Measurements from ENCODE around the gene SRGAP1.
"Not testable (repeated sequence)": the region's sequence is repeated elsewhere in the genome, so short reads cannot be mapped to it uniquely, and the experiment has no call there.

Gene SRGAP1

DNA sequence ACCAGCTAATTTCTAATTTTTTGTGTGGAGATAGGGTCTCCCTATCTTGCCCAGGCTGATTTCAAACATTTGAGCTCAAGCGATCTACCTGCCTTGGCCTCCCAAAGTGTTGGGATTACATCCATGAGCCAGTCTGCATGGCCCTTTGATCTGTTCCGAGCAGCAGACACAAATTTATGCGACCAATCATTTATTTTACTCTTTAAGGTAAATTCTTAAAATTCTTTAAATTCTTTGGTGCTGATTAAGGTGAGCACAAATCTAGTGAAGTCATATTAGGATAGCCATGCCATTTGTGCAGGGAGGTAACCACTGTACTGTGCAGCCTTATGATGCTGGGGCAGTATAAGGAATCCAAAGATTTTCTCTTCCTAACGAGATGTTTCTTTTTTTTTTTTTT, 135.7 kb downstream of the SRGAP1 start:
- DNase-seq: no peak

DNA sequence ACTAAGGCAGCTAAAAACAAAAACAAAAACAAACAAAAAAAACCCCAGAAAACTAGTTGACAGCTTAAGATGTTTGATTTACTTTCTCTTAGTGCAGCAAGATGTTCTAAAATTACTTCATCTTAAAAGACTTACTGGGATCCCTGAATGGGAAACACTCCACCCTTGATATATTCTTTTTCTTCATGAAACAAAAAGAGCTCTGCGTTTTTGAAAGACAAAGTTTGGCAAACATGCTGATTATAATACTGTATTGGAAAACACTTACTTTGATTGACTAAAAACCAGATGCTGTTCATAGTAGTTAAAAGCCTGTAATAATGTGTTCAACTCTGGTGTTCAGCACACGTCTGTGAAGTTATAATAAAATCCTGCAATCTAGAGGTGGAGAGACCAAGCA, 136.8 kb downstream of the SRGAP1 start:
- DNase-seq: no peak

DNA sequence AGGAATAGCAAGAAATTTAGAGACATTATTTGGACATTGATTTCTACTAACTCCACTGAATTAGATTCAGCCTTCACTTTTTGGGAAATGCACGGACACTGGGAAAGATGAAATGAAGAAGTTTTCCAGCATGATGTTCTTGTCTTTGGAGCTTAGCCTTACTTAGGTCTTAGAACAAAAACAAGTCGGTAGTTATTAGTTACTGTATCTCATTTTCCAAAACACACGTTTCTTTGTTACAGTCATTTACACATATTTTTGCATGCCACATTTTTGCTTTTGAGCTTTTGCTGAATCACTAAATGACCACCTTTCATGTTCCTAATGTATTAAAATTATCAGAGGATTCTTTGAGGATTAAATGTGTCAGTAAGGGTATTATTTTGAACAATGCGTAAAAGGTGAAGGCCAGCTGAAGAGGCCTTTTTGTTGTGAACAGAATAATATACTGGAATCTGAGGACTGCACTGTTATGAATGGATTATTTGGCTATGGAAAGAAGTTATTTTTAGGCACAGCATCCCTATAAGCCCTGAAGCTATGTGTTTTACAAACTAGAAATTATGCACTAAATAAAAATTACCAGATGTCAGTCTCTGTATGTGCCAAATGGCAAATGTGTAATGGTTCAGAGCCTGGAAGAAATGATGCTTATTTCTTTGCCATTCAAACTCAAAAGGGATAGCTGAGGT, 138.2 kb downstream of the SRGAP1 start:
- DNase-seq: no peak

DNA sequence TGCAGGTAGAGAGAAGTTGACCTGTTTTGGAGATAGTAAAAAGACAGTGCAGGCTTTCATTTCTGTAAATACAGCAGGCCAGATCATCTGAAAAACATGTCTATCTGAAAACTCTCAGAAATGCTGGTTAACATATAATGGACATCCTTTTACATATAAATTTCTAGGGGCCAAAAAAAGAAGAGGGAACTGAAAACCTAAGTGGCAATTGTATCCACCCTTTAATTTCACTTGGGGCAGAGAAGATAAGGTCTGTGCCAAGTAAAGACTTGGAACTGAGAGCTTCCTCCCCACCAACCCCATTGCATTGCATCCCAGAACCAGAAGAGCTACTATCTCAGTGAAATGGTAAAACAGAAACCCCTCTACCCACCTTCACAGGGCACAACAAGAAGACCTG, 141.0 kb downstream of the SRGAP1 start:
- no peak for DNase-seq

DNA sequence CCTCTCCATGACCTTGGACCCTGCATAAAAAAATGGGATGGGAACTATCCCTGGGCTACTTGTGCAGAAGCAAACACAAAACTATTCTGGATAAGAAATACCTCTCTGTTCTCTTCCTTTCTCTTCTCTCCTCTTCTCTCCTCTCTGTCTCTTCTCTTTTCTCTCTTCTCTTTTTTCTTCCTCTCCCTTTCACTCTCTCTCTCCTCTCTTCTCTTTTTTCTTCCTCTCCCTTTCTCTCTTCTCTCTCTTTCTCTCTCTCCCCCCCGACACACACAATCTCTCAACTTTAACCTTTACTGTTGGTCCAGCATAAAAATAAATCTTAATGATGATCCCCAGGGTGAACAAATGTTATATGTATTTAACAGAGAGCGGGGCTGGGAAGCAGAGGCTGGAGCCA, 141.4 kb downstream of the SRGAP1 start:
- no peak for DNase-seq

DNA sequence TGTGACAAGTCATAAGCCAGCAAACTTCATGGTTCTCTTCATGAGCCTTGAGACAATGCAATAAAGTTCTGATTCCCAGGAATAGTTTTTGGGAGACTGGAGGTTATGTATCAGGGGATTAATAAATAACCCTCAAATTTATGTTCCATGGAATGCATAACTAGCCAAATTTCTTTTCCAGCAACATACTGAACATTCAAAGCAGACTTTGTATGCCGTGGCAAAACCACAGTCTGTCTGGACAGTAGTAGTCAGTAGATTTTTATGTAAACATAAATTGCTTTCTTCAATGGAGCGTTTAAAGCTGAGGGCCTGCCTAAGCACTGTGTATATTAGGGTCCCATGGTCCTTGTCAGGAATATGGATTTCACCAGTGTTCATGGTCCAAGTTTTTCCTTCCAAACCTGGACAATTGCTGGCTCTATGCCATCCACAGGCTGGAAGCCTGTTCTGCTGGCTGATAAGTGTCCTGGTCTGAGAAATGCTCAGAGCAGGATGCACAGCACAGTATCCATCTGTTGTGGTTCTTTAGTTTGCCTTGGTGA, 144.9 kb downstream of the SRGAP1 start:
- no peak for DNase-seq

DNA sequence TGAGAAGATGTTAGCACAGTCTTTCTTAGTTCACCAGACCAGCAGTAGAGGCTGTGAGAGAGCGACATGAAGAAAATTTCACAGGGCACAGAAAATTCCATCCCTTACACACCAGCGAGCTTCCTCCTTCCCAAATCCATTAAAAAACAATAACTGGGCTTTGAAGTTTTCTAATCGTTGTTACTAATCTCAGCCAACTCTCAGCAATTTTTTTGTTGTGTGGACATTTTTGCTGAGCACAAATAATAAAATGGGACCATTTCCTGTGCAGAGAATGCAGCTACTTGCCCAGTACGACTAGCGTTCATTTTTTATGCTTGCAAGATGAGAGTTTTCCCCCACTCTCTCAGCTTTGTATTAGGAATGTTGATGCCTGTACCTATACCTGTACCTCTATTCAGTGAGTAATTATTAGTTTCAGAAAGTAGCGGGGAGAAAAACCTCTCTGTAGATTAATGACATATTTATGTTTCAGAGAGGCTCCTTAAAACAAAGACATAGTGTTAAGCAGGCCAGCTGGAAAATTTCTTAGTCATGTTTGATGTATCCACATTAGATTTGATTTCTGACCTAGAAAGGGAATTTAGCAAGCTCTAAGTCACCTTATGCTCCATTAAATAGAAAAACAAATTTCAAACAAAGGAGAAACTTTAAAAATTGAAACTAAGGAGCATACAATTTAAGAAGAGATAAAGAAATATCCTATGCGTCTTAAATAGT, 146.5 kb downstream of the SRGAP1 start:
- DNase-seq: no peak

DNA sequence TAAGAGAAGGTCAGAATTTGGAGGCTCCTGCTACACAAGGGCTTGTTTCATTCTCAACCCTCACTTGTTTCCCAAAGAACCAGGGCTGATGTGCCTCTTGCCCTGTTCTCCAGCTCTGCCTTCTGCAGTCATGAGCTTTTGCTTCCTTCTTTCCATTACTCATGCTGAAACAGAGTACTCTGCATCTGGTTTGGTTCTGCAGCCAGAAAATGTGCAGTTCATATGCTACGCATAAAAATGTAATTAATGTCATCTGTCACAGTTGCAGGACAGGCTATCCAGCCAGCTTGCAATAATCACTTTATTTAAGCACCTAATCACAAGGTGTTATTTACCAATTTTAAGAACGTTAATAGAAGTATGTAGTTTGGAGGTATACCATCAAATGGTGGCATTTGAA, 150.2 kb downstream of the SRGAP1 start:
- no peak for DNase-seq

DNA sequence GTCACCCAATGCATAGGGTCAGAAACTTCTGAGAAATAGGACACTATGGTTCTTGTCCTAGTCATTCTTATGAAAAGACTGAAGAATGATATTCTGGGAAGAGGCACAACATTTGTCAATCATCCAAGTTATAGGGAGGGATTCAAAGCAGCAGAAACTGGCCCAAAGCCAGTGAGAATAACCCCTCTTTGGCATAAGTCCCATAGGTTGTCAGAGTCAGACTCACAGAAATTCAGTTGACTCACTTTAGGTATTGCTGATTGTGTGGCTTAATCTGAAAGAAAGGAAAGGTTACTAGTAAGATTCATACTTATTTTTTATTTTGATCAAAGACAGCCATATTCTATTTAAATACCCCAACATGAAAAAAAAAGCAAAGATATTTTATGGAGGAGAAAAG, 151.0 kb downstream of the SRGAP1 start:
- DNase-seq: no peak

DNA sequence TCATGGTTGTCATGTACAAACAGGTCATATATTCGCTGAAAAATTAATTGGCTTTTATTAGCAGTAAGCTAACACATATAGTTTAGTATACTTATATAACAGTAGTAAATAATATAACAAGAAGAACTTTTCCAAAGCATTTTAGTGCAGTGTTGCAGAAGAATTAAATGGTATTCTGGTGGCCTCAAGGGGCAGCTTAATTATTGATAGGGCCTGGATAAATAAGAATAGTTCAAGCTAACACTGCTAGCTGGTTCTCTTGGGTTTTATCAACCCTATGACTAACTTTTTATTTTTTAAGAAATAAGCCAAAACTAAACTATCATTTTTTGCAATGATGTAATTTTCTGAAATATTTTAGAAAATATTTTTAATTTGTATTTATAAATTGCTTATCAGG, 152.1 kb downstream of the SRGAP1 start:
- DNase-seq: no peak

DNA sequence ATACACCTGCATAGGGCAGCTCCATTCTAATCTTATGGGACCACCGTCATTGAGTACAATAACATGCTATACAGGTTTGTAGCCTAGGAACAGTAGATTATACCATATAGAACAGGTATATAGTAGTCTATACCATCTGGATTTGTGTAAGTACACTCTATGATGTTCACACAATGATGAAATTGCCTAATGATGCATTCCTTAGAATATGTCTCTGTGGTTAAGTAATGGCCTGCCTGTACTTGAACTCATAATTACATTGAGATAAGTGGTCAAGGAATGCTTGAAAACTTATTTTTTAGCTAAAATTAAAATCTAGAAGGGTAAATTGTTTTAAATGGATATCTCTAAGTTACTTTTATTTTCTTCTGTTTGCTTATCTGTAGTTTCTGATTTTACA, 152.7 kb downstream of the SRGAP1 start:
- no peak for DNase-seq

DNA sequence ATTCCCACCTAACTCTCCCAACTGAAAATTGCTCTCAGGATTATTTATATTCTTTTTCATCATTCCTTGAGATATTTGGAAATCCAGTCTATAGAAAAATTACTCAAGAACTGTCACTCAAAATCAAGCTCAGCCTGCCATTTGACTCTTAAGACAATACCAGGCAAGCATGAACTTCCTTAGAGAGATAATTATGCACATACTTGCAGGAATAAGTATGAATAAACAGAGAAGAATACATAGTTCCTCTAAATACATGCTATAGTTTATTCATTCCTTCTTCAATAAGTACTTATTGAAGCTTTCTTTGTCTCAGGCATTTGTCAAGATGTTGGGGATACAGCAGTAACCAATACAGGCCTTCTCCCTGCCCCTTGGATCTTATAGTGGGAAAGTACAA, 154.1 kb downstream of the SRGAP1 start:
- DNase-seq: no peak

DNA sequence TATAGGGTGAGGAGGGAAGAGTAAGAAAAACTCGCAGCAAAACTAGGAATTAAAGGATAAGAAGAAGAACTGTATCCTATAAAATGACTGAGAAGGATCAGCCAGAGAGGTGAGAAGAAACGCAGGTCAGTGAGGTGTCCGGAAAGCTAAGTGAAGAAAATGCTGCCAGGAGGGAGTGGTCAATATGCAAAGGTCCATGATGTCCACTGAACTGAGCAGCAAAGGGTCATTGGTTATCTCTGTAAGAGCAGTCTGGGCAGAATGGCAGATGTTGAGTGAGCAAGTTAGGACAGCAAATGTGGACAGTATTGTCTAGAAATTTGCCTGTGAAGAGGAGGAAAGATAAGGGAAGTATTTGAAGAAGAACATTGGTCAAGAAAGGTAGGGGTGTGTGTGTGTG, 155.4 kb downstream of the SRGAP1 start:
- no peak for DNase-seq

DNA sequence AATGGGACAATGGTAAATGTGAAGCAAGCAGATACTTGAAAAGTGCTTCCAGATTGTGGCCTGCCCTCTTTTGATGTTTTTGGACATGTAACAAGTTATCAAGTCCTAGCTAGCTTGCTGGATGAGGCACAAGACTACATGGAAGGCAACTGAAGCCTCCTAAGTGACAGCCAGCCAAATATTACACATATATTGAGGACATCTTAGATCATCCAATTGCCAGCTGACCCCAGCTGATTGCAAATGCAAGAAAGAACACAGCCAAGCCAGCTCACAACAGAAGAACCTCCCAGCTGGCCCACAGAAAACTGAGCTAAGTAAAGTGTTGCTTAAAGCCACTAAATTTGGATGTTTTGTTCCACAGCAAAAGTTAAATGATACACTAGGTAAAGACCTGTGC, 156.9 kb downstream of the SRGAP1 start:
- no peak for DNase-seq

DNA sequence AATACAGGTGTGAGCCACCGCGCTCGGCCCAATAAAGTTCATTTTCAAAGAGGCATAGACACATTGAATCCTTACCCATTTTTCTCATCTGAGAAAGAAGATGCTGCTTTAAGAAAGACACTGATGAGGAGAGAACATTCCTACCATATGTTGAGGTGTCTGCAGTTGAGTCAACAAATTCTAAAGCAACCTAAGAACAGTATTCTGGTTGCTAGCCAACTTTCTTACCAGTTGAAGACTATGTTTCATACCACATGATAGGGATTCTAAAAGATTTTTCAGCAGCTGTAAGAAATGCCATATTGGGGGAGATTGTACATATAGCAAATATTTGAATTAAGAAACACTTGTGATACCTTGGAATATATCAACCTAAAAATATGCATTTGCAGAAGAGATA, 160.1 kb downstream of the SRGAP1 start:
- DNase-seq: no peak

DNA sequence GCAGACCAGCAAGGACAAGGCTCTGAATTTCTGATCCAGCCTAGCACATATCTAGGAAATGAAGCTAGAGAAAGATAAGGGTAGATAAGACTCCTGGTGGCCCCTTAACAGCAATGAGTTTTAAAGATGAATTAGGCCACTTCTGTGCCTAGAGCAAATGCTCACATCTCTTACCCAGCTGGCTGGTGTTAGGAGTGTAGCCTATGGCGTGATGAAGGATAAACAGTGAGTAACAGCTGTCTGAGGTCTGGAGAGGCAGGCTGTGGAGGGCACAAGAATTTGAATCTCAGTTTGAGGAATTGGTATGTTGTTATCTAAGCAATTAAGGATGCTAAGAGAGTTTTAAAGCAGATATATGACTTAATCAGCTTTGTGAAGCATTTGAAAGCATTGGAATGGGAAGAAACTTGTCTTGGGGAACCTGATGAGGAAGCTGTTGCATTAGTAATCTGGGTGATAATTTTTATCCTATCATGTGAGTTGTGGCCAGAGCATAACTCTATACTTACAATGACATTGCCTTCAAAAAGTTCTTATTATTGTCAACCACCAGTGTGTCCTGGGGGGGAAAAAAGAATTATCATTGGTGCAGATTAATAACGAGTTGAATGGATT, 161.8 kb downstream of the SRGAP1 start:
- DNase-seq: no peak

DNA sequence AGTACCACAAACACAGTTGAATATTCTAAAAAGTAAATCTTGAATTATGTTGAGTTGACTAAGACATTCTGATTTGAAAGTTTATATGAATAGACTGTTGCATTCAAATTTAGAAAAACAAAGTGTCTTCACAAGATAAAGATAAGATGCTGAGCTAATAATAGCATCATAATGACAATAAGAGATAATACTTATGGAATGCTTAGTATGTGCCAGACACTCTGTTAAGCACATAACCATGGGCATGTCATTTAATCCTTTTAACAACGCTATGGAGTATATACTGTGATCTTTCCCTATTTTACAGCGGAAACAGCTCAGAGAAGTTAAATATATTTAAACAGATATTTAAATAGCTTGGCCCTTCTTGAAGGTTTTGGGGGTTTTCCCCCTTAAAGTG, 163.4 kb downstream of the SRGAP1 start:
- DNase-seq: no peak

DNA sequence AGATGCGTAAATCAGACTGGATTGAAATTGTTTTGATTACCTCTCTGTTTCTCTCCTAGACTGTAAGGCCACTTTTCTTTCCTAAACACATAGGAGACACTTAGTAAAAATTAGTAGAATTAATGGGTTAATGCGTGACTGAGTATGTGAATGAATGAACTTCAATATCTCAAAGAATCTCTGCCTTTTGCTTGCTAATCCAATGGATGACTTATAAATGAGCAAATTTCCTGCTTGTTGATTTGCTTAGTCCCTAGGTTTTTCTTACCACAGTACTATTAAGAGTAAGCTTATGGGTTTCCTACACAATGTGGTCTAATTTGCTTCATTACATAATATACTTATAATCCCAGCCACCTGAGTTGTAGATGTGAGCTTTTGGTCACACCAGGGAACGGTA, 164.1 kb downstream of the SRGAP1 start:
- no peak for DNase-seq

DNA sequence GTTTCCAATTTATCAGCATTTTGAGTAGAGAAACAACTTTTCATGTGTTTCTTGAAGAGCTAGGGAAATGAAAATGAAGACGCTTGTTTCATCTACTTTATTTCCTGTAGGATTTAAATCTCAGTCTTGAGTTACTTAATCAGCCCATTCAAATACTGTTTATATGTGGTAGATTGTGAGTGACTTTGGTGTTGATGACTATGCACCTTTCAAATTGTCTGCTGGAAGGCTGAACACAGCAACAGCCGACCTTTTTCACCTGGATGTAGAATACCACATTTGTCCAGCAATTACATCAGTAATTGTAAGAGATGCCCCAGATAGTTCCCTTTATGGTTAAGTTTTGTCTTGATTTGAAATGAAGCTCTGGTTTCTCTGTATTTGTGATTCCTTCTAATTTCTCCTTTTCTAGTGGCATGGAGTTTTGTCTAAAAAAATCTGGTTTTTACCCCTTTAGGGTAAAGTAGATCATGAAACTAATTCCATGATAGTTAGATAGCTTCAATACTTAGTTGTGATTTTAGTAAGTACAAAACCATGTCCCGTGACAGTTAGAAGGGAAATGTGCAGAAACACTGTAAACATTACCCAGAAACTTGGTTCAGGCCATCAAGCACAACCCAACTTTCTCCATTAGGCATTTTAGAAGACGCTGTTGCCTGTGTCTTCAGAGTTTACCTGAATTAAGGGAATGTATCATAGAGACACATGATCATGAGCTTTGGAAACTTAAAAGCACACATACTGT, 165.0 kb downstream of the SRGAP1 start:
- no peak for DNase-seq

DNA sequence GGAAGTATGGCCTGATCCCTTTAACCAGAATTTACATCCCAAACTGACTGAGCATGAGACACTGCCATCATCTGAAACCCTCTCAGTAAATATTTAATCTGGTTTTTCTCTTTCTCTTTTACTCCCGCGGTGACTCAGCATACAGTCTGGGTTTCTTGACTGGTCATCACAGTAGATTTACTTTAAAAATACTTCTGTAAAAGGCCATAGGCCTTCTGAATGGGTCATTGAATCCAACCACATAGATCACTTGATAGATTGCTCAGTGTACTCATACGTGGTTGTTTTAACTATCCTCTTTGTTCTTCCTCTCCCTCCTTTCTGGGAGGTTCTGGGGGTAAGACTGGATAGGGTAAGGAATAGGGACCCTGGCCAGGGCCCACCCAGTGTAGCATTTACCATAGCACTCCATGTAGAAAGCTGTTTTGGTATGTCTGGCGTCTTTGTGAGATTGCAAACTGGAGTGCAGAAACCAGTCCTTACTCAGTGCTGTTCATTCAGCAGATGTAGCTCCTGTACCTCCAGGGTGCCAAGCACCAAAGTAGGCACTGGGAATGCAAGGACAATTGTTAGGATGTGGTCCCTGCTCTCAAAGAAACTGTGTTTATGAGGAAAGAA, 165.7 kb downstream of the SRGAP1 start:
- DNase-seq: no peak

DNA sequence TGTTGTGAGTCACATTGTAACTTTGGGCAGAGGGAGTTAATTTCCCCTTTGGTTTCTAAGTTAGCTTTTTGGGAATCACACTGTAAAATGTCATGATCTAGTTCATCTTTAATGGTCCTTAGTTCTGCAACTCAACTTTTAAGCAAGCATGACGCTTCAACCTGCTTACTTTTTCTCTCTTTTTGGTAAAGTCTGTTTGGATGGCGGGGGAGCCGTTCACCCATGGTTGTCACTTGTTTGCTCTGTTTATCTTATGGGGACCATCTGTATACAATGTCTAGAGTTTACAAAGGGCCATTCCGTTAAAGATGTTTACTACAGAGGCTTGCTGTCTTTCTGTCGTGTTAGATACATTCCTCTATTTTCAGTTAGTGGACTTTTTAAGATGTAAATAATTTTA, 172.0 kb downstream of the SRGAP1 start:
- DNase-seq: no peak

DNA sequence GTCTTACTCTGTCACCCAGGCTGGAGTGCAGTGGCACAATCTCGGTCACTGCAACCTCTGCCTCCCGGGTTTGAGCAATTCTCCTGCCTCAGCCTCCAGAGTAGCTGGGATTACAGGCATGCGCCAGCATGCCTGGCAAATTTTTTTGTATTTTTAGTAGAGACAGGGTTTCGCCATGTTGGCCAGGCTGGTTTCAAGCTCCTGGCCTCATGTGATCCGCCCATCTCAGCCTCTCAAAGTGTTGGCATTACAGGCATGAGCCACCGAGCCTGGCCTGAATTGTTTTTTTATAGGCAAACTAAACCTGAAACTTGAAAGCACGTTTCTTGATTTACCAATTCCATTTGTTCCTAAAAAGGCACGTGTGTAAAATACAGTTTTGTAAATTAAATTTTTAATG, 173.6 kb downstream of the SRGAP1 start:
- DNase-seq: not testable (repeated sequence)

DNA sequence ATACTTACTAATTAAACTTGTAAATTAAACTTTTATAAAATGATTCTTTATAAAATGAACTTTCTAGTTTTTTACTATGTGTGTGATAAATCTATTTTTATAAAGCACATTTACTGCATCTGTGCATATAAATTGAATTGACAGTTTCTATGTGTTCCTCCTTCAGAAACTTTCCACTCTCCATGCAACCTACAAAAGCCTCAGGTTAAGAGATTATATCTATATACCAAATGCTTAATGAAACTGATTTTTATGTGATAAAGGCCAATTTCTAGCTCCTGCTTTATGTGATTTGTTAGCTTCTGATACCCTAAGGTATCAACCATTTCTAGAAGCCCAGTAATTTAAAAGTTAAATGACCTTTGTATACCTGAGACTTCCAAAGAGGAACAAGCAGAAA, 174.0 kb downstream of the SRGAP1 start:
- DNase-seq: no peak

Measured in activated CD4-positive, alpha-beta T cell treated with anti-CD3 and anti-CD28 coated beads, Interleukin-2, amount 50 U/mL, for 16 hours (primary cell).